RKO (cell line): ENCODE data around the gene RASGEF1C.

Experiments used
- DNase-seq: peaks from one replicate; pipeline ENCODE4 v3.0.0-alpha.2; 2016; ENCODE audit warnings: low spot score

Gene RASGEF1C

DNA sequence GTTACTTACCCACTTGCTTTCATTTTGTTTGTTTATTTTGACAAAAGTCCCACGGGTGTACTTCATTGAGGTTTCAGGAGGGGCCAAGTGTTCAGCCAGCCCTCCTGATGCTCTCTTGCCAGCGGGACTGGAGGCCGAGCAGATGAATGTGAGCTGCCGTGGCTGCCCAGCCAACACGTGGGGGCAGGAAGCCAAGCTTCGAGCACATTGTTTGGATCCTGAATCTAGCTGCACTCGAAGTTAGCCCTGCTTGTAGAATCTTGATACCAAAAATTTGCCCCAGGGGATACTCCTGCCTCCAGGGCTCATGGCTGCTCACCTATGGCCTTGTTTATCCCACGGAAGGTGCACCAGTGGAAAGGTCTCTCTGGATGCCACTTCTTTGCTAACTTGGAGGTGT lies 49.3 kb downstream of the RASGEF1C start:
- no peak for DNase-seq

DNA sequence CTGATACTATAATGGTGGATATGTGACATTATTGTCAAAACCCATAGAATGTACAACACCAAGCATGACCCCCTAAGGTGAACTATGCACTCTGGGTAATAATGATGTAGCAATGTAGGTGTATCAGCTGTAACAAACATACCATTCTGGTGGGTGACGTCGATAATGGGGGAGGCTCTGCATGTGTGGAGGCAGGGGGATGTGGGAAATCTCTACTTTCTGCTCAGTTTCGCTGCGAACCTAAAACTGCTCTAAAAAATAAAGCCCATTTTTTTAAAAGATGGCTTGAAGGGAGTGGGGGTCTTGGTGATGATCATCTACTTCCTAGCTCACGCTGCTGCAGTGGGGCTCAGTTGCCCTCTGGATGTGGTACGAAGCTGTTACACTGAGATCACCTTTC lies 51.1 kb downstream of the RASGEF1C start:
- no peak for DNase-seq

DNA sequence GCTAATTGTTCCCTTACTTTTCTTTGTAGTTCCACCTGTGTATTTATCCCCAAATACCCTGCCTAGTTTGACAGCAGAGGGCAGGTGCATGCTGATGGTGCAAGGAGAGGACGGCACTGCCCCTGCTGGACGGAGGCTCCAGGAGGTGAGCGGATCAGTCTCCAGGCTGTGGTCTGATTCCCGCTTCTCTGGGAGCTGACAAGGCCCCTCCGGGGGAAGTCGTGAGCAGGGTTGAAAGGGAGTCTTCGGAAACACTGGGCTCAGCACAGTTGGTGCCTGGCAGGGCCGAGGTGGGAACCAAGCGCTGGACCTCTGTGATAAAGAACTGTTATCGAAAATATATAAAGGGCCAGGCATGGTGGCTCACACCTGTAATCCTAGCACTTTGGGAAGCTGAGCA lies 52.9 kb downstream of the RASGEF1C start:
- no peak for DNase-seq

DNA sequence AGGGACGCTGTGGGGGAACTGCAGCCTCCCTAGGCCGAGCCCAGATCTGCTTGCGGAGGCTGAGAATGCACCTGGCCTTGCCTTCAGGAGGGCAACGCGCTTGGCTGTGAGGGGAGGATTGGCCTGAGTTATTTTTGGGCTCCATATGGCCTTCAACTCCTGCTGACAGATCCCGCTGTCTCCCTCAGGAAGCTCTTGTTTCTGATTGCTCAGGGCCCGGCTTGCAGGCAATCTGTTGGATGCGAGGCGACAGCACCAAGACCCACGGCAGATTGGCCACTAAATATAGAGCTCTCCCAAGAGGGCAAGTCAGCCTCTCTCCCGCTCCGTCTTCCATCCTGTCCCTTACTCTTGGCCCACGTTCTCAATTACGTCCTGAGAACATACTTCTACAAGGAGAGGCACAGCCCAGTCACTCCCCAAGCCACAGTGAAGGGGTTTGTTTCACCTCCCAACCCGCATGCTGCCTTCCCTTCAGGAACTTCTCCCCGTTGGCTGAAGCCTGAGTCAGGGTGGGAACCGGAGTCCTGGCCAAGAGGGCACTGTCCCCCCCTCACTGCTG lies 53.6 kb downstream of the RASGEF1C start:
- no peak for DNase-seq

DNA sequence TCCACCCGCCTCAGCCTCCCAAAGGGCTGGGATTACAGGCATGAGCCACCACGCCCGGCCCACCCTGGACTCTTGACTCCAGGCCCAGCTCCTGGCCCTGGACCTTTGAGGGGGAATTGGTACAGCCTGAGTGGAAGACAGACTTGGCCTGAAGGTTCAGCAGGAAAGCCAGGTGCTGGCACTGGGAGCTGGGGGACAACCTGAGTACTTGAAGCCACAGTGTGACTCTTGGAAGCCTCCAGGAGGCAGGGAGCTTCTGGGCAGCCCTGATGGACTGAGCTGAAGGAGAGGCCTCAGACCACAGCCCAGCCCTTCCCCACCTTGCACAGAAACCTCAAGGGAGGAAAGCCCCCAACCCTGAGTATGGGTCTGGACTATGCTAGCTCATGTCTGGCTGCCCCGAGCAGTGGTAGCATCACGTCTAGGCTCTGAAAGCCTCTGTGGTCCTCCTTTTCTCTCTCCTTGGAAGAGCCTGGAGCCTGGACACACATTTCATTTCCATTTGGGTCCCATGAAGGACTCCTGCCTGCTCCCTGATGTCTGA lies 54.1 kb downstream of the RASGEF1C start:
- DNase-seq = no peak

DNA sequence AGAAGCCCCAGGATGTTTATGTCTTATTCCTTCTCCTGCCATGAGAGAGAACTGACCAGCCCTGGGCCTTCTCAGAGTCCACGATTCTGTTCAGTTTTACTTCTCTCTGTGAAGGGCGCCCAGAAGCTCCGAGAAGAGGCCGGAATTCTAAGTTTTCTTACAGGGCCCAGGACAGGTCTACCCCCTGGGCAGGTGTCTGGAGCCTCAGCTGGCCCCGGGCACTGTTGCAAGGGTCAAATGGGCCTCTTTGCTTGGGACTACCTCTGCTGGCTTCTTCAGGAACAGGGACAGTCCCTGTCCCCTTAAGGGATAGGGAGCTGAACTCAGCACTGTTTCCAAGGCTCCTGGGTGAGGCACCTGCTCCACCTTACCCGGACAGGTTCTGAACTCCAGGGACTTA lies 55.0 kb downstream of the RASGEF1C start:
- DNase-seq = no peak

DNA sequence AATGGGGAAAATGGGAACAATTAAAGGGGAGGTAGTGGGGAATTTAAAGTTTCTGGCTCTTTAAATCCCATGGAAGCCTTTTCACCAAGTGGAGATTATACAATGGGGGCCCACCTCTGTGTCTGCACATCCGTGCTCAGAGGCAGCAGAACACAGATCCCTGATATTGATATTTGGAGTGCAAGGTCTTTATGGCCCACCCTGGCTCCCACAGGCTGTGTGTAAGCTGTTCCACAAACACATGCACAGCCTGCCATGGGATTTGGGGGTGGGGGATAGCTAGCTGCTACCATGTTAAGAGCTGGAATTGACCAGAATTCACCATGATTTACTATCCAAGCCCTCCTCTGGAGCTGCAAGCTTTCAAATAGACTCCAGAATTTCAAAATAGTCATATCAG lies 55.9 kb downstream of the RASGEF1C start:
- no peak for DNase-seq

DNA sequence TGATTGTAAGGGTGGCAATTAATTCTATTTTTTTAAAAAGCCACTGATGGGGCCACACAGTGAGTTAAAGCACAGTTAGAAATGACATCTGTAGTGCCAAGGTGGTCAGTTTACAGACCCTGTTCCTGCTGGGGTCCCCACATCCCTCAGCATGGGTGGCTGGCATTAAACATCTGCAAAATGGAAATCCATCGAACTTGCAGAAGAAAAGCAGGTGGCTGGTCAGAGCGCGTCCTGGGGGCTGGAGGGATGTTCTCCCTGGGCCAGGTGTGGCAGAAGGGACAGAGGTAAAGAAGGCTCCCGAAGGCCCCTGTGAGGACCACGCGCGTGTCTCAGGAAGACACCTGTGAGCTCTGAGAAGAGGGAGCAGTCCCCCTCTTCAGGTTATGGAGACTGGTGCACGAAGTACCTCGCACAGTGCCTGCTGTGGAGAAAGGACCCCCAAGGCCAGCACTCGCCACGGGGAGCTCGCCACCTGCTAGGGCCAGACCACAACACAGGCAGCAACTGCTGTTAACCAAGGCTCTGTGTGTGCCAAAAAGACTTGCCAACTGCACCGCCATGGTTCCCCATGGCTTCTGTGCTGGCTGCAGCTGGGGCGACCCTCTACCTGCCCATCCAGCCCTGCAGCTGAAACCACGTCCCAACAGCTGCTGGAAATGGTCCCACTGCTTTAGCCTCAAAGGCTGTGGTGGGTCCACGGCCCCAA lies 65.2 kb downstream of the RASGEF1C start:
- DNase-seq = no peak

DNA sequence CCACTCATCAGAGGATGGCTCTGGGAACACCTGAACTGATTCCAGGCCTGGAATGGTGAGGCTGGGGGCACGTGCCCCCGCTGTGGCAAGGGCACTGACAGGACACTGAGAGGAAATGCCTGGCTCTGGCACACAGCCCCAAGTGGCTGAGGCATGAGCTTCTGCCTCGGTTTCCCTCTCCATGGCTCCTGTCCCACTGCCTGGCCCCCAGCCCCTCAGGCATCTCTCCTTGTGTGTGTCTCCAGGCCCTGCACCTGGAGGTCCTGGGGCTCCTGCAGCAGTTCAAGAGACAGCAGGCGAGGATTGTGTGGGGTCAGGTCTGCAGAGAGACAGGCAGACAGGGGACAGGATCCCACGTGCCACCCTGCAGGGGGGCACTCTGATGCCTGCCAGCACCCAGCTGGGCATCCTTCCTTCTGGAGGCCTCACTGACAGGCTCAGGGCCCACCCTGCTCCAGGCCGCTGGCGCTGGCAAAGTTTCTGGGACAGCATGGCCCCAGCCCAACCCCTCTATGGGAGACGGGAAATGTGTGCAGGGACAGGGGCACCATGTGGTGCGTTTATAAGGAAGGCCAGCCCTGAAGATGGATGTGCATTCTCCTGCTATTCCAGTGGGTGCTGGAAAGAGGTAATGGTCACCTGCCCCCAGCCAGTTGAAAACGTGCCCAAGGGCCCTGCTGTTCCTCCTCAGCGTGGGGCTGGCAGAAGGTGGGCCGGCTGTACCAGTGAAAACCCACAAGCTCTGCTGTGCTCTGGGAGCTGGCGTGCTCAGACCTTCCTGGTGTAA lies 66.0 kb downstream of the RASGEF1C start:
- no peak for DNase-seq

DNA sequence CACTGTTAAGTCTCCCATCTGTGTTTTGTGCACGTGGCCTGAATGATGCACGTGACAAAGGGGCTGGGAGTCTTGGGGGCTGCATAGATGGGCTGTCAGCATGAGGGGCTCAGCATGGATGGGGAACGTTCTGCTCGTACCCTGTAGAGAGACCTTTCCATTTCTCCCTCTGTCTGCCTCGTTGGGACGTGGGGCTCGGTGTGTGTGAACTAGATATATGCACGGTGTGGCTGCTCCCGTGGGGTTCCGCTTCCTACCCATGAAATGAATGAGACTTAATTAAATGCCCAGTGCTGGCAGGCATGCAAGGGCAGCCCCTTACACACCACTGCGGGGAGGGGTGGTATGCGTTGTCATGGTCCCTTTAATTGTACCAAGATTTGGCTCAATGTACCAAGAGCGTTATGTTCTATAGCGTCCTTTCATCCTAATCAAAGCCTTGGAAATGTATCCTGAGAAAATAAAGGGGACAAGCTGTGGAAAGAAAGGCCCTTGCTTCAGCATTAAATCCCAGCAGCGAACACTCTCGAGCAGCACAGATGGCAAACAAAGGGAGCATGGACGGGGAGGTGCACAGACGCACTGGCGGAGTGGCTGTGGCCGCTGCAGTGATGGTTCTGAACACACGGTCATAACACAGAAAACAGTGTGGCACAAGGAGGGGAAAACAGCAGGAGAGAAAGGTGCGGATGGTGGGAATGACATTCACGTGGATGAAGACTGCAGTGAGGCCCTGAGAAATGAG lies 66.8 kb downstream of the RASGEF1C start:
- DNase-seq = no peak

DNA sequence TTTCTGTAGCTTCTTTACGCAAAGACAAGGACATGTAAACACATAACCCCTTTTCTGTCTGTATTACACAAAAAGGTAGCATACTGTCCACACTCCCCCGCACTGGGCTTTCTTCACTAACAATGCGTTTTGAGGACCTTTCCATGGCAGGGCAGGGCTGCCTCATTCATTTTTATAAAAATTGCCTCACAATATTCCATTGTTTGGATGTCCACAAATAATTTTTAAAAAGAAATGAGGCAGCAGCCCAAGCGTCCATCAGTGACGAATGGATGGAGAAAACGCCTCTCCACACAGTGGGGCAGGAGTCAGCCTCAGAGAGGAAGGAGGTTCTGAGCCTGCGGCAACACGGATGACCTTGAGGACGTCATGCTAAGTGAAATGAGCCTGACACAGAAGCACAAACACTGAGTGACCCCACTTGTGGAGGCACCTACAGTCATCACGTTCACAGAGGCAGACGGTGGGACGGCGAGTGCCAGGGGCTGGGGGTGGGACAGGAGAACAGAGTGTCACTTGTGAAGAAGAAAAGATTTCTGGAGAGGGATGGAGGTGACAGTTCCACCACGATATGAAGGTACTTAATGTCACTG lies 67.8 kb downstream of the RASGEF1C start:
- DNase-seq = no peak

DNA sequence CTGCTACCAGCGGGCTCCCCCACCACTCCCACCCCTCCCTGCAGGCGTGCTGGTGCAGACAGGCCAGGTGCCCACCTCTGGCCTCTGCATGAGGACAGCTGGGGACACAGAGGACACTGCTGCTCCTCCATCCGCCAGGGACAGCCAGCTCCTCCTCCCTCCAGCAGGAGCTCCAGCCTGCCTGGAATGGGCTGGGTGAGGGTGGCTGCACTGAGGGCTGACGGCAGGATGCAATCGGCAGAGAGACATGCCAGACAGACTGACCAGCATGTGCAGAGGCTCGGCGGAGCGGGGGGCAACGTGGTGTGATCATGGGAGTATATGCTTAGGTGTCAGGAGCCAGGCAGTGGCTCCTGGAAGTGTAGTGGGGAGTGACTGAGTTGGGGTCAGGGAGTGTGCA lies 68.4 kb downstream of the RASGEF1C start:
- no peak for DNase-seq

DNA sequence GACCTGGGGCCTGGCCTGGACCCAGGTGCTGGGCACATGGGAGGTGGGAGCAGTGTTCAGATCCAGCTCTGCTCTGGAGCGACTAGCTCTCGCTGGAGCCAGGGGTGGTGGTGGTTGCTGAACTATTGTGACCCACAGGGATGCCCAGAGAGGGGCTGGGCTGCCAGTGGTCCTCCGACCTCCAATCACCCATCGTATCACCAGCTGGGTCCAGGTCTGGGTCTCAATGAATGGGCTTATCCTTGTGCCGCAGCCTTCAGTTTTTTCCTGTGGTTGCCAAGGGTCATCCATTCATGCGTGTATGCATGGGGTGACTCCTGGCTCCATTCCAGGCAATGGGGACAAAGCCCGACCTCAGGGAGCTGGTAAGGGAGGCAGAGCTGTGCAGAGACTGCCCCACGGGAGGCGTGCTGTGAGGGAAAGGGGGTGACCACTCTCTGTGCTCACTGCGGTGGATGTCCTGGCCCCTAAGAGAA lies 68.9 kb downstream of the RASGEF1C start:
- no peak for DNase-seq

DNA sequence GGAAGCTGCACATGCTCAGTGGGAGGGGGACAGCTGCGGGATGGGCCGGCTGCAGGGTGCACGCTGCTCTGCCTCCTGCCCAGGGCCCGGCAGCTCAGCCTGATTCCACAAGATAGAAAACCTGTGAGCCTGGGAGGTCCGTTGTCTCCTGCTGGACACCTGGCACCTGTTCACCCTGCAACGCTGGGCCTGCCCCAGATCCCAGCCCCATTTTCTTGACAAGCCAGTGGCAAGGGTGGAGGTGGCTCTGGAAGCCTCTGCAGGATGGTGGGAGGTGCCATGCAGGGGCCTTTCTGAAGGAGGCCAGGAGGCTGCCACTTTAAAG lies 69.3 kb downstream of the RASGEF1C start:
- DNase-seq = no peak

DNA sequence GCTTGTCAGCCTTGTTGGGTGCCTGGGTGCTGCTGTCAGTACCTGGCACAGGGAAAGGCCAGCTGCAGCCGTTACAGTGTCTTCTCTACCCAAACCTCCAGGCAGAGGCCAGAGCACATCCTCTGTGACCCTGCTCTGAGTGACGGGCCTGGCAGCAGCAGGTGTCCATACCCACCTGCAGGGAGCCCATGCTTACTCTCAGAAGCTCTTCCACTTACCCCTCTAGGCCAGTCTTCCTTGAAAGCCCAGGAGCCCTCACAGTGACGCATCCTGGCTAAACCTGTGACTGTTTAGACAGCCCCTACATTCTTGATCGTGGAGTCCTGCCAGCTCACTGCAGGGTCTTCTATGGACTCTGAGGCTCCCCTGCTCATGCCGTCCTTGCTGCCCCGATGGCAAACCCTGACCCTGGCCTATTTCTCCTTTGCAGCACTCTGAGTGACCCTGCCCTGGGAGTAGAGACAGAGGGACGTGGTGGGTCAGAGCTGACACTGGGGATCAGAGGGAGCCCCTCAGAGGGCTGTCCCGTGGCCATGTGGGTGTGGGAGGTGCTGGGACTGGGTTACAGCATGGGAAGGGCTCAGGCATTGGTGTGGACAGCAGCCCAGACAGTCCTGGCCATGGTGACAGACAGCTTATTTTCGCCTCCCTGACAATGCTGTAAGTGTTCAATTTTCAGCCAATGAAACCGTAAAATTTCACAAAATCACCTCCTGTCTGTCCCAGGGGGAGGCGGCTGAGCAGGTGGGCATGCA lies 69.9 kb downstream of the RASGEF1C start:
- no peak for DNase-seq

DNA sequence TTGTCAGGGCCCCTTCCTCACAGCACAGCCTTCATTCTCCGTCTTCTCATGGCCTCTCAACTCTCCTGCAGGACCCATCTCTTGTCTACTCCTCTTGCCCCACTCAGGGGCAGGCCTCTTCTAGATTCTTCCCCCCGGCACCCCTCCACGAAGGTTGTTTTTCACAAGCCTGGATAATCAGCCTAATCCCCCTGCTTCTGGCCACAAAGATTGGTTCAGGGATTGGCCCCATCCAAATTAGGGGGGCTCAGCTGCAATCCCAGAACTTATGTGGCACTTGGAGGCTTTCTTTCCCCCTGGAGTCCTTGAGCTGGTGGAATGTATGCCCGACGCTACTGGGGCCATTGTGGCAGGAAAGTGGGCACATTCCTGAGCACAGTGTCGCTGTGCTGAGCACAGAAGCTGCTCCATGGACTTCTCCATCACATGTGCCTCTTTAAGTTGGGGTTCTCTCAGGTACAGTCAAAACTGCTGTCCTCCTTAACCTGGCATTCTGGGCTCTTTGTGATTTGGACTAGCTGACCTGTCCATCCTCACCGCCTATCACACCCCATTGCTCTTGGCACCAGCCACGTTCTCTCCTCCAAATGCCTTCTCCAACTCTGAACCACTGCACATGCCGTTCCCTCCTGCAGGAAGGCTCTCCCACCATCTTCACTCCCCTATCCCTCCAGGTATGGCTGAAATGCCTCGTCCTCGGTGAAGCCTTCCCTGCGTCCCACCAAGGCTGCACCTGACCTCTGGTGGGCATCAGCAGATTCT lies 70.6 kb downstream of the RASGEF1C start:
- no peak for DNase-seq

DNA sequence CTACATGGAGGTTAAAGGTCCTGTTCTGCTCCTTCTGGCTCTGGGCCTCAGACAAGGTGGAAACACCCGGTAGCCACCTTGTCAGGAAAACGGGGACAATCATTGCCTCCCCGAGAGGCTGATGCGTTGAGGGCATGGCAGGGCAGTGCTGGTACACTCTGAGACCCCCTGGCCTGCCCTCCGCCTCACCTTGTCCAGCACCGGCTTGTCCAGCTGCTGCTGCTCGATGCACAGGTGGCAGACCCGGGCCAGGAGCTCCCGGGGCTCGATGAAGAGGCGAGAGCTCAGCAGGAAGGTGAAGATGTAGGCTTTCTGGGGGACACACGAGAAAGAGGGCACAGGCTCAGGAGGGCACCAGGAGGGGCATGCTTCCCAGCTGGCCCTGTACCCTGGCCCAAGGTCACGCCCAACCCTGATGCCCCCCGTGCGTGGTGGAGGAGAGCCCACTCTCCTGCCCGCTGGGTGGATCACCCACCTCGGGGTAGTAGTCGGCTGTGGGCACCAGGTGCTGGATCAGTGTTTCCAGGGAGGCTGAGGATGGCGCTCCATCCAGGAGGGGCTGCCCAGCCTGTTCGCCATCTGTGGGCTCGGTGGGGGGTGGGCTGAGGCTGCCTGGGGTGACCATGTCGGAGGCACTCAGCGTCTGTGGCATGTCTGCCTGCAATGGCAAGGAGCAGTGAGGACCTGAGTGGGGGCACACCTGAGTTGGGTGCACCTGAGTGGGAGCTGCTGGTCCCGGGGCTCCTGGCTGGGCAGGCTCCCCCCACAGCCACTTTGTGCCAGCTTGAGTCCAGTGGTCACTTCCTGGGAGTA lies 71.4 kb downstream of the RASGEF1C start:
- no peak for DNase-seq

DNA sequence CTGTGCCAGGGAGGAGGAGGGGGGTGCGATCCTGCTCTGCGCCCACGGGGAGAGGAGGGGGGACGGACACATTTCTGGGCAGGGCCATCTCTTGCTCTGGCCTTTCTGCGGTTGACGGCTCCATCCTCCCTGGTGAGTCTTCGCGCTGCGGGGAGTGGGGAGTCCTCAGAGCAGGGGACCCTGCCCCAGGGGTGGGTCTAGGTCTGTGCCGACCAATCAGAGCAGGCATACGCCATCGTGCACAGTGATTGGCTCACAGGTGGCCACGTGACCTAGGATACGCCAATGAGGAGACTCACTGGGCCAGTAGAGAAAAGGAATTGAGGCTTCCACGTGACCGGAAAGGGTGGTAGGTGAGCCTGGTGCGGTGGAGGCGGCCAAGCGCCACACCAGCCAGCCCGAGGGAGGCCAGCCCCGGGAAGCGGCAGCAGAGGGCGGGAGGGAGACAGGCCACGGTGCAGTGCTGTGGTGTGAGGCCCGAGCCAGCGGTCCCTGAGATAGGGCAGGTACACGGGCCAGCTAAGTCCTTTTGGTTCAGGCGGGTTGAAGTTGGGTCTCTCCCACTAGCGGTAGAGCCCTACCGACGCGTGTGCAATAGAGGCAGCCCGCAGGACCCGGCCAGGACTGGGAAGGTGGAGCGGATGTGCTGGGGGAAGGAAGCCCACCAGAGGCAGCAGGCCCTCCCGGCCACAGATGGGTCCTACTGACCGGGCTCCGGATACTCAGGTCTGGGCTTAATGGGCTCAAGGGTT lies 72.2 kb downstream of the RASGEF1C start:
- DNase-seq = no peak
